Gastroesophageal sphincter (tissue), 4 donors: Measurements from ENCODE around the gene VANGL1. TPM values are rescaled to one million over a fixed set of nuclear protein-coding genes. Genes with fewer than 3 reads are reported as not detected.

Experiments used
- ATAC-seq: fragments of 150-250 bp; one replicate; pipeline ENCODE4 v1.9.1; 2016; ENCODE audit warnings: mild to moderate bottlenecking, moderate library complexity
- H3K27ac ChIP-seq, 4 donors: fragments of 200-600 bp; sonication (generic) in 3 of 4; 1 replicate in 3 of 4; 2 replicates in 1 of 4; pipeline ENCODE4 v1.5.1; 2016 to 2019
- H3K27me3 ChIP-seq: fragments of 200-600 bp; sonication (generic); one replicate; pipeline ENCODE4 v1.5.1; 2019
- H3K36me3 ChIP-seq, 2 donors: fragments of 200-600 bp; sonication (generic); one replicate each; pipeline ENCODE4 v1.5.1; 2019; ENCODE audit warnings: control low read depth in 1 of 2
- H3K4me1 ChIP-seq, 3 donors: fragments of 200-600 bp; sonication (generic); 1 replicate in 2 of 3; 2 replicates in 1 of 3; pipeline ENCODE4 v1.5.1; 2016 to 2019; ENCODE audit warnings: control low read depth in 2 of 3
- H3K4me3 ChIP-seq, 2 donors: fragments of 200-600 bp; sonication (generic); one replicate each; pipeline ENCODE4 v1.5.1; 2019; ENCODE audit warnings: mild to moderate bottlenecking in 1 of 2, moderate library complexity in 1 of 2
- H3K9me3 ChIP-seq, 3 donors: fragments of 200-600 bp; sonication (generic); one replicate each; pipeline ENCODE4 v1.5.1; 2017 to 2019; ENCODE audit warnings: control low read depth in 2 of 3
- CTCF ChIP-seq, 4 experiments: fragments of 200-600 bp in 2 of 4; fragments of 450-650 bp in 2 of 4; sonication (generic) in 1 of 4; IDR thresholded peaks; one replicate each; pipeline ENCODE4 v1.5.1; 2017 to 2019; ENCODE audit warnings: antibody characterized with exemption in 4 of 4, mild to moderate bottlenecking in 2 of 4, moderate library complexity in 2 of 4
- EP300 ChIP-seq: sonication (generic); formaldehyde crosslinking; IDR thresholded peaks from one replicate; pipeline ENCODE4 v1.6.1; 2017; ENCODE audit warnings: antibody characterized with exemption, mild to moderate bottlenecking
- POLR2A ChIP-seq, 2 donors: fragments of 450-650 bp; IDR thresholded peaks; one replicate each; pipeline ENCODE4 v1.6.1; 2017; ENCODE audit warnings: antibody characterized with exemption in 2 of 2, mild to moderate bottlenecking in 2 of 2, moderate library complexity in 1 of 2
- POLR2AphosphoS5 ChIP-seq: sonication (generic); formaldehyde crosslinking; IDR thresholded peaks from one replicate; pipeline ENCODE4 v1.6.1; 2017; ENCODE audit warnings: antibody characterized with exemption
- WGBS, 2 donors: methylation state at CpG; one replicate each; pipeline ENCODE4 v1.1.5; 2018; ENCODE audit warnings: low coverage in 1 of 2; 5-methylcytosine and 5-hydroxymethylcytosine counted together
- total RNA-seq, 4 donors: library from RNA; depleted of rRNA; stranded (reverse); fragments of >200 nt; gene quantifications; one replicate each; pipeline ENCODE4 v1.1.0, GENCODE V29; 2016

Gene VANGL1
- total RNA-seq, 4 donors from 2014 or later = 9.7 to 18.2 (median 12.7) TPM

GRCh38 chr1:115655916-115656315 lies 14.1 kb downstream of the VANGL1 start:
- ATAC-seq = no peak
- WGBS, 2 donors = 73 to 93% methylated on average over 4 of the region's 4 CpGs
- H3K4me3 ChIP-seq = no peak overlapping the region
- TF ChIP-seq CTCF (IDR thresholded peaks at IDR 0.05) (no peak), POLR2AphosphoS5 (no peak), POLR2A (IDR thresholded peaks at IDR 0.05) (no peak), EP300 (no peak)
- peaks cover 0 to 52% of the 10 kb centered on the region in 2 donors for H3K36me3 ChIP-seq
- peaks cover 0 to 48% (median 2%) of the 10 kb centered on the region in 3 donors for H3K4me1 ChIP-seq
- H3K9me3 ChIP-seq = no peaks in the 10 kb centered on the region
- no peak overlapping the region for H3K27ac ChIP-seq
- H3K27me3 ChIP-seq = no peaks in the 10 kb centered on the region

GRCh38 chr1:115656461-115657077 lies 14.8 kb downstream of the VANGL1 start:
- Histone ChIP-seq H3K36me3 (peaks cover 0 to 54% of the 10 kb centered on the region in 2 donors), H3K4me1 (peaks cover 0 to 43% (median 2%) of the 10 kb centered on the region in 3 donors), H3K27me3 (no peaks in the 10 kb centered on the region), H3K4me3 (no peak overlapping the region), H3K27ac (no peak overlapping the region), H3K9me3 (no peaks in the 10 kb centered on the region)
- ATAC-seq = no peak
- 48 to 58% methylated on average over 3 to 5 of the region's 5 CpGs for WGBS, 2 donors
- TF ChIP-seq POLR2A (IDR thresholded peaks at IDR 0.05) = no peak
- no peak for TF ChIP-seq CTCF (IDR thresholded peaks at IDR 0.05)
- TF ChIP-seq POLR2AphosphoS5 = no peak
- TF ChIP-seq EP300 = no peak

- TF ChIP-seq CTCF (IDR thresholded peaks at IDR 0.05) = no peak
- no peak for TF ChIP-seq POLR2A (IDR thresholded peaks at IDR 0.05)
- no peak for TF ChIP-seq EP300
- no peak for TF ChIP-seq POLR2AphosphoS5
- H3K27me3 ChIP-seq = no peaks in the 10 kb centered on the region
- H3K9me3 ChIP-seq = no peaks in the 10 kb centered on the region
- no peak overlapping the region for H3K4me3 ChIP-seq
- no peak overlapping the region for H3K27ac ChIP-seq
- H3K36me3 ChIP-seq = peaks cover 0 to 53% of the 10 kb centered on the region in 2 donors
- 63% methylated on average over 1 of the region's 1 CpG; no CpG with 5 or more reads in 1 of the 2 donors for WGBS, 2 donors
- H3K4me1 ChIP-seq = peaks cover 0 to 36% (median 2%) of the 10 kb centered on the region in 3 donors
- ATAC-seq = no peak
These were observed 16.9 kb downstream of the VANGL1 start for GRCh38 chr1:115658646-115659045.

GRCh38 chr1:115660151-115660550 lies 18.4 kb downstream of the VANGL1 start:
- Histone ChIP-seq H3K9me3 (no peaks in the 10 kb centered on the region), H3K27ac (no peak overlapping the region), H3K27me3 (no peaks in the 10 kb centered on the region), H3K36me3 (peaks cover 0 to 64% of the 10 kb centered on the region in 2 donors), H3K4me1 (peaks cover 0 to 24% (median 0%) of the 10 kb centered on the region in 3 donors), H3K4me3 (no peak overlapping the region)
- TF ChIP-seq POLR2A (IDR thresholded peaks at IDR 0.05) (no peak), CTCF (IDR thresholded peaks at IDR 0.05) (no peak), EP300 (no peak), POLR2AphosphoS5 (no peak)
- 86 to 87% methylated on average over 5 of the region's 5 CpGs for WGBS, 2 donors
- ATAC-seq = no peak

GRCh38 chr1:115661157-115661556 lies 19.4 kb downstream of the VANGL1 start:
- Histone ChIP-seq H3K4me3 (no peak overlapping the region), H3K9me3 (no peaks in the 10 kb centered on the region), H3K4me1 (peaks cover 0 to 24% (median 0%) of the 10 kb centered on the region in 3 donors), H3K27ac (no peak overlapping the region), H3K27me3 (no peaks in the 10 kb centered on the region), H3K36me3 (peaks cover 0 to 72% of the 10 kb centered on the region in 2 donors)
- TF ChIP-seq CTCF (IDR thresholded peaks at IDR 0.05) = no peak
- no peak for TF ChIP-seq EP300
- TF ChIP-seq POLR2AphosphoS5 = no peak
- no peak for TF ChIP-seq POLR2A (IDR thresholded peaks at IDR 0.05)
- WGBS, 2 donors = no CpG with 5 or more reads among the region's 1 CpG
- ATAC-seq = no peak
